Right lobe of liver (tissue), 4 donors: Measurements from ENCODE around the gene GIGYF1.

Experiments
- POLR2A ChIP-seq: fragments of 450-650 bp; IDR thresholded peaks from one replicate; pipeline ENCODE4 v1.6.1; 2017; ENCODE audit warnings: antibody characterized with exemption, mild to moderate bottlenecking
- TF ChIP-seq, protein P1 (sequence below), 4 donors: fragments of 200-600 bp in 3 of 4; fragments of 450-650 bp in 1 of 4; IDR thresholded peaks; one replicate each; pipeline versions ENCODE4 v1.5.1 to v1.8.0; 2016 to 2022; ENCODE audit warnings: antibody characterized with exemption in 4 of 4, mild to moderate bottlenecking in 2 of 4
- donor health status: DM: no; HTN: no; CAD: no.
- donor health status: DM: no; HTN: no; CAD: no.
- donor health status: DM: no; HTN: yes; CAD: no.

DNA sequence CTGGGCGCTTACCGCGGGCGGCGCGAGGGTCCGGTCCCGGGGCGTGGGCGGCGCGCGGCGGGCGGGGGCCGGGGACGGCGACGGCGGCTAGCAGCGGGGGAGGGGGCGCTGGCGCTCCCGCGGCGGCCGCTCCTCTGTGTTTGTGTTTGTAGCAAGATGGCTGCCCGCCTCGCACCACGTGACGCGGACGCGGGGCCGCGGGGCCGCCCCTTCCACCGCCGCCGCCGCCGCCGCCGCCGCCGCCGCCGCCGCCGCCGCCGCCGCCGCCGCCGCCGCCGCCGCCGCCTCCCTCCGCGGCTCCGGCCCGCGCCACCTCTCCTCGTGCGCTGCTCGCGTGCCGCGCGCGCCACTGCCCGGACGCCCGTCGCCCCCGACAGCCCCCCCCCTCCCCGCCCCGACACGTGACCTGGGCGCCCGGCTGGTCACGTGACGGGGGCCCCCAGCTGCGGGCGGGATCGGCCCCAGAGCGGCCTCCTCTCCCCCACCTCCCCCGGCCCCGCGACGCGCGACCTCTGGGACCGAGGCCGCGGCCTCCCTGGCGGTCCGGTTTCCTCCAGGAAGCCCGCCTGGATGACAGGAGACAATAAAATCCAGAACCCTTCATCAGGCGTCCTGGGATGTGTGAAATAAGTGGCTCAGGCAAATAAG lies at the start of gene GIGYF1:
- TF ChIP-seq, protein P1, sequence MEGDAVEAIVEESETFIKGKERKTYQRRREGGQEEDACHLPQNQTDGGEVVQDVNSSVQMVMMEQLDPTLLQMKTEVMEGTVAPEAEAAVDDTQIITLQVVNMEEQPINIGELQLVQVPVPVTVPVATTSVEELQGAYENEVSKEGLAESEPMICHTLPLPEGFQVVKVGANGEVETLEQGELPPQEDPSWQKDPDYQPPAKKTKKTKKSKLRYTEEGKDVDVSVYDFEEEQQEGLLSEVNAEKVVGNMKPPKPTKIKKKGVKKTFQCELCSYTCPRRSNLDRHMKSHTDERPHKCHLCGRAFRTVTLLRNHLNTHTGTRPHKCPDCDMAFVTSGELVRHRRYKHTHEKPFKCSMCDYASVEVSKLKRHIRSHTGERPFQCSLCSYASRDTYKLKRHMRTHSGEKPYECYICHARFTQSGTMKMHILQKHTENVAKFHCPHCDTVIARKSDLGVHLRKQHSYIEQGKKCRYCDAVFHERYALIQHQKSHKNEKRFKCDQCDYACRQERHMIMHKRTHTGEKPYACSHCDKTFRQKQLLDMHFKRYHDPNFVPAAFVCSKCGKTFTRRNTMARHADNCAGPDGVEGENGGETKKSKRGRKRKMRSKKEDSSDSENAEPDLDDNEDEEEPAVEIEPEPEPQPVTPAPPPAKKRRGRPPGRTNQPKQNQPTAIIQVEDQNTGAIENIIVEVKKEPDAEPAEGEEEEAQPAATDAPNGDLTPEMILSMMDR (IDR thresholded peaks at IDR 0.05): no peak
- TF ChIP-seq POLR2A: no peak
